Vagina (tissue), 2 donors: Measurements from ENCODE around the gene ZC3H4. TPM values are rescaled to one million over a fixed set of nuclear protein-coding genes. Genes with fewer than 3 reads are reported as not detected.
"Not testable (repeated sequence)": the region's sequence is repeated elsewhere in the genome, so short reads cannot be mapped to it uniquely, and the experiment has no call there.

Experiments used
- DNase-seq, 2 donors: peaks; one replicate each; pipeline ENCODE4 v3.0.0-alpha.2; 2017; ENCODE audit errors: extremely low spot score in 2 of 2
- H3K27ac ChIP-seq: fragments of 200-600 bp; sonication (generic); one replicate; pipeline ENCODE4 v1.5.1; 2019
- H3K27me3 ChIP-seq: fragments of 200-600 bp; sonication (generic); one replicate; pipeline ENCODE4 v1.5.1; 2019
- H3K36me3 ChIP-seq, 2 donors: fragments of 200-600 bp; sonication (generic); one replicate each; pipeline ENCODE4 v1.5.1; 2017 to 2019
- H3K4me1 ChIP-seq: fragments of 200-600 bp; sonication (generic); one replicate; pipeline ENCODE4 v1.5.1; 2019
- H3K4me3 ChIP-seq, 2 donors: fragments of 200-600 bp; sonication (generic); 1 replicate in 1 of 2; 2 replicates in 1 of 2; pipeline ENCODE4 v1.5.1; 2016 to 2019
- H3K9me3 ChIP-seq: fragments of 200-600 bp; sonication (generic); one replicate; pipeline ENCODE4 v1.5.1; 2019
- POLR2A ChIP-seq, 2 donors: fragments of 450-650 bp; IDR thresholded peaks; one replicate each; pipeline ENCODE4 v1.6.1; 2017; ENCODE audit warnings: antibody characterized with exemption in 2 of 2, mild to moderate bottlenecking in 2 of 2, moderate library complexity in 2 of 2
- POLR2AphosphoS5 ChIP-seq, 2 donors: sonication (generic); formaldehyde crosslinking; IDR thresholded peaks; one replicate each; pipeline ENCODE4 v1.9.0; 2017; ENCODE audit warnings: antibody characterized with exemption in 2 of 2, mild to moderate bottlenecking in 2 of 2, low read depth in 1 of 2; ENCODE audit not compliant: insufficient read depth in 1 of 2
- intact Hi-C: fragments of 100-400 bp; cut with DNase I; formaldehyde crosslinking; loops from one replicate; pipeline ENCODE4 v1.15.1; 2023
- total RNA-seq: library from RNA; depleted of rRNA; stranded (reverse); fragments of >200 nt; gene quantifications from one replicate; pipeline ENCODE4 v1.2.3, GENCODE V29; 2016
- TF ChIP-seq, protein P1 (sequence below), 3 experiments: fragments of 450-650 bp in 2 of 3; fragments of 200-600 bp in 1 of 3; sonication (generic) in 1 of 3; IDR thresholded peaks; one replicate each; pipeline ENCODE4 v1.5.1; 2017 to 2019; ENCODE audit warnings: antibody characterized with exemption in 3 of 3, mild to moderate bottlenecking in 2 of 3, moderate library complexity in 2 of 3

The ZC3H4 gene
- total RNA-seq, 1 donor from 2014 or later = 21.9 TPM

- Histone ChIP-seq H3K9me3 (no peaks in the 10 kb centered on the region), H3K27me3 (no peaks in the 10 kb centered on the region), H3K4me3 (no peak overlapping the region), H3K36me3 (no peaks in the 10 kb centered on the region), H3K27ac (no peak overlapping the region), H3K4me1 (no peaks in the 10 kb centered on the region)
- TF ChIP-seq POLR2A (IDR thresholded peaks at IDR 0.05) (no peak), POLR2AphosphoS5 (IDR thresholded peaks at IDR 0.05; ENCODE audit: insufficient read depth in 1 of 2, low read depth in 1 of 2) (no peak)
- TF ChIP-seq, protein P1, sequence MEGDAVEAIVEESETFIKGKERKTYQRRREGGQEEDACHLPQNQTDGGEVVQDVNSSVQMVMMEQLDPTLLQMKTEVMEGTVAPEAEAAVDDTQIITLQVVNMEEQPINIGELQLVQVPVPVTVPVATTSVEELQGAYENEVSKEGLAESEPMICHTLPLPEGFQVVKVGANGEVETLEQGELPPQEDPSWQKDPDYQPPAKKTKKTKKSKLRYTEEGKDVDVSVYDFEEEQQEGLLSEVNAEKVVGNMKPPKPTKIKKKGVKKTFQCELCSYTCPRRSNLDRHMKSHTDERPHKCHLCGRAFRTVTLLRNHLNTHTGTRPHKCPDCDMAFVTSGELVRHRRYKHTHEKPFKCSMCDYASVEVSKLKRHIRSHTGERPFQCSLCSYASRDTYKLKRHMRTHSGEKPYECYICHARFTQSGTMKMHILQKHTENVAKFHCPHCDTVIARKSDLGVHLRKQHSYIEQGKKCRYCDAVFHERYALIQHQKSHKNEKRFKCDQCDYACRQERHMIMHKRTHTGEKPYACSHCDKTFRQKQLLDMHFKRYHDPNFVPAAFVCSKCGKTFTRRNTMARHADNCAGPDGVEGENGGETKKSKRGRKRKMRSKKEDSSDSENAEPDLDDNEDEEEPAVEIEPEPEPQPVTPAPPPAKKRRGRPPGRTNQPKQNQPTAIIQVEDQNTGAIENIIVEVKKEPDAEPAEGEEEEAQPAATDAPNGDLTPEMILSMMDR (IDR thresholded peaks at IDR 0.05) = no peak
- intact Hi-C loops = no loop called here
- no peak for DNase-seq
Measured at GRCh38 chr19:47056411-47056810, 57.2 kb downstream of the ZC3H4 start.

- H3K4me3 ChIP-seq, H3K36me3 ChIP-seq, H3K4me1 ChIP-seq, H3K27me3 ChIP-seq, DNase-seq, intact Hi-C loops, H3K27ac ChIP-seq, H3K9me3 ChIP-seq: not testable (repeated sequence)
Measured at GRCh38 chr19:47050562-47050961, 63.0 kb downstream of the ZC3H4 start.

GRCh38 chr19:47049307-47049700 lies 64.3 kb downstream of the ZC3H4 start:
- Histone ChIP-seq H3K36me3 (no peaks in the 10 kb centered on the region), H3K9me3 (no peaks in the 10 kb centered on the region), H3K27me3 (no peaks in the 10 kb centered on the region), H3K4me1 (peaks cover 9% of the 10 kb centered on the region), H3K27ac (no peak overlapping the region), H3K4me3 (peak overlapping the region in 1 of 2 donors; percentile 99)
- DNase-seq = no peak
- intact Hi-C loops = no loop called here
- TF ChIP-seq, protein P1 (IDR thresholded peaks at IDR 0.05) = no peak
- TF ChIP-seq POLR2A (IDR thresholded peaks at IDR 0.05) (no peak), POLR2AphosphoS5 (IDR thresholded peaks at IDR 0.05; ENCODE audit: insufficient read depth in 1 of 2, low read depth in 1 of 2) (no peak)

DNA sequence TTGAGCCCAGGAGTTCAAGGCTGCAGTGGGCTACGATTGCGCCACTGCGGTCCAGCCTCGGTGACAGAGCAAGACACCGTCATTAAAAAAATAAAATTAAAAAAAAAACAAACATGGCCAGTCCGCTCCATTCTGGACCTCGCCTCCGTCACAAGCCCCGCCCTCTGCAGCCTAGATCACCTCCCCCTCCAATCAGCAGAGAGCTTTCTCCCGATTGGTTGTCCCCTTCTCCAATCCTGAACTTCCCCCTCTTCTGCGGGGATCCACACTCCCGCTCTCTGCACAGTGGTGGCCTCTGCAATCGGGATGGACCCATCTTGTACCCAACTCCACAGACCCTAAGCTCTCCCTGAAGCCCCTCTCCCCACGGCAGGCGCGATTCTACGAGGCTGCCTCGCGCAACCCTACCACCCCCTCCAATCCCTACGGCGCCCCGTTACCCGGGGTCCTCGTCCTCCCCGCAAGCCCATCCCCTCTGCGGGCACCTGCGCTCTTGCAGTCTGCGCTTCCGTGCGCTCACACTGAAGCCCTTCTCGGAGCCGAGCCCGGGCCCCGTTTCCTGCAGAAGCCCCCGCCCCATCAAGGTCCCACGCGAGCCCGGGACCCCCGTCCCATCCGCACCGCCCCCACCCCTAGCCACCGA lies 65.7 kb downstream of the ZC3H4 start:
- Histone ChIP-seq H3K36me3 (no peaks in the 10 kb centered on the region), H3K27ac (peak overlapping the region; percentile 80), H3K9me3 (no peaks in the 10 kb centered on the region), H3K4me3 (peak overlapping the region; percentile 96 to 99), H3K4me1 (peaks cover 9% of the 10 kb centered on the region), H3K27me3 (no peaks in the 10 kb centered on the region)
- DNase-seq = peak in 1 of 2 donors; percentile 93
- intact Hi-C loops = no loop called here
- TF ChIP-seq, protein P1 (IDR thresholded peaks at IDR 0.05) = no peak
- TF ChIP-seq POLR2AphosphoS5 (IDR thresholded peaks at IDR 0.05; ENCODE audit: insufficient read depth in 1 of 2, low read depth in 1 of 2) (peak in 1 of 2 donors; percentile 22), POLR2A (IDR thresholded peaks at IDR 0.05) (no peak)

DNA sequence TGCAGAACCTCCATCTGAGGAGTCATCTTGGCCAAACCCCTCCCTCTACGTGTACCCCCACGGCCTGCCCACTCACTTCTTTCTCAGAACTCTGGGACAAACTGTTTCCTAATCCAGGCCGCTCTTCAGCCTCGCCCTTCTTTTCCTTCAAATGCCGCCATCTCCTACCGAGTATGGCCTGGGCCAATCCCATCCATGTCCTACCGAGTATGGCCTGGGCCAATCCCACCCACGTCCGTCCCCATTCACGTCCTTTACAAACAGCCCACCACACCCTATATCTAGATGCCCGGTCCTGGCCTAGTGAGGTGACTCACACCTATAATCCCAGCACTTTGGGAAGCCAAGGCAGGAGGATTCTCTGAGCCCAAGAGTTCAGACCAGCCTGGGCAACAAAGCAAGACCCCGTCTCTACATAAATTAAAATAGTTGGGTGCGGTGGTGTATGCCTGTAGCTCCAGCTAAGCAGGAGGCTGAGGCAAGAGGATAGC lies 66.3 kb downstream of the ZC3H4 start:
- no peak for DNase-seq
- H3K4me3 ChIP-seq = peak overlapping the region; percentile 96 to 99
- peaks cover 9% of the 10 kb centered on the region for H3K4me1 ChIP-seq
- TF ChIP-seq, protein P1 (IDR thresholded peaks at IDR 0.05) = no peak
- no peak for TF ChIP-seq POLR2A (IDR thresholded peaks at IDR 0.05)
- no peak for TF ChIP-seq POLR2AphosphoS5 (IDR thresholded peaks at IDR 0.05; ENCODE audit: insufficient read depth in 1 of 2, low read depth in 1 of 2)
- H3K9me3 ChIP-seq = no peaks in the 10 kb centered on the region
- H3K36me3 ChIP-seq = no peaks in the 10 kb centered on the region
- intact Hi-C loops = no loop called here
- no peak overlapping the region for H3K27ac ChIP-seq
- H3K27me3 ChIP-seq = no peaks in the 10 kb centered on the region
